Measurements from ENCODE around the gene OR5B3. TPM values are rescaled to one million over a fixed set of nuclear protein-coding genes. Genes with fewer than 3 reads are reported as not detected.

Gene OR5B3
- total RNA-seq, result not detected

- DNase-seq, result no peak
- WGBS, 2 donors, result 60 to 66% methylated on average over 1 of the region's 1 CpG
Measured at GRCh38 chr11:58406774-58407173, at the start of gene OR5B3. OR5B3 (minus strand) TSS chr11:58406874; CDS start chr11:58403409, 3,465 bp downstream.

GRCh38 chr11:58451585-58451984 is 44.9 kb upstream of the OR5B3 start:
- H3K4me3 ChIP-seq (replicated peaks in 1 of 3), result no peak overlapping the region

More at GRCh38 chr11:58406774-58407173, at the start of gene OR5B3:
- Histone ChIP-seq H3K4me3 (replicated peaks in 1 of 3) (no peak within 1 kb of the TSS), H3K27me3 (no peaks in the 10 kb centered on the region), H3K36me3 (no peaks in the 10 kb centered on the region), H3K4me1 (no peaks in the 10 kb centered on the region), H3K27ac (no peak within 1 kb of the TSS), H3K9me3 (no peaks in the 10 kb centered on the region)
- TF ChIP-seq CTCF (IDR thresholded peaks at IDR 0.05) (no peak), POLR2A (IDR thresholded peaks at IDR 0.05) (no peak)
- intact Hi-C loops (cut with DNase I), result no loop called here

GRCh38 chr11:58446294-58446693 is 39.6 kb upstream of the OR5B3 start:
- no peaks in the 10 kb centered on the region for H3K9me3 ChIP-seq
- no peak for DNase-seq
- WGBS, 2 donors, result 84 to 85% methylated on average over 6 of the region's 6 CpGs
- TF ChIP-seq POLR2A (IDR thresholded peaks at IDR 0.05) (no peak), CTCF (IDR thresholded peaks at IDR 0.05) (no peak)
- H3K4me1 ChIP-seq, result no peaks in the 10 kb centered on the region
- H3K36me3 ChIP-seq, result no peaks in the 10 kb centered on the region
- no peaks in the 10 kb centered on the region for H3K27me3 ChIP-seq
- intact Hi-C loops (cut with DNase I), result no loop called here
- no peak overlapping the region for H3K27ac ChIP-seq
- no peak overlapping the region for H3K4me3 ChIP-seq (replicated peaks in 1 of 3)

More at GRCh38 chr11:58451585-58451984, 44.9 kb upstream of the OR5B3 start:
- DNase-seq, result no peak
- intact Hi-C loops (cut with DNase I), result no loop called here
- Histone ChIP-seq H3K9me3 (no peaks in the 10 kb centered on the region), H3K36me3 (no peaks in the 10 kb centered on the region), H3K27me3 (no peaks in the 10 kb centered on the region), H3K4me1 (no peaks in the 10 kb centered on the region), H3K27ac (no peak overlapping the region)
- no peak for TF ChIP-seq CTCF (IDR thresholded peaks at IDR 0.05)
- no peak for TF ChIP-seq POLR2A (IDR thresholded peaks at IDR 0.05)
- 45 to 56% methylated on average over 3 of the region's 3 CpGs for WGBS, 2 donors

- WGBS, 2 donors, result 96 to 100% methylated on average over 2 of the region's 2 CpGs
- no peak for DNase-seq
- Histone ChIP-seq H3K27ac (no peak overlapping the region), H3K27me3 (no peaks in the 10 kb centered on the region), H3K4me1 (no peaks in the 10 kb centered on the region), H3K9me3 (no peaks in the 10 kb centered on the region), H3K4me3 (replicated peaks in 1 of 3) (no peak overlapping the region), H3K36me3 (no peaks in the 10 kb centered on the region)
- intact Hi-C loops (cut with DNase I), result no loop called here
- TF ChIP-seq POLR2A (IDR thresholded peaks at IDR 0.05) (no peak), CTCF (IDR thresholded peaks at IDR 0.05) (no peak)
Measured at GRCh38 chr11:58444300-58444699, 37.6 kb upstream of the OR5B3 start.

GRCh38 chr11:58442136-58442535 is 35.5 kb upstream of the OR5B3 start, which contains the start of gene OR5B12:
OR5B12 (minus strand) TSS chr11:58442236; CDS start chr11:58440151, 2,085 bp downstream.
- intact Hi-C loops (cut with DNase I), result no loop called here
- no peak within 1 kb of the TSS for H3K4me3 ChIP-seq (replicated peaks in 1 of 3)
- 80 to 88% methylated on average over 1 of the region's 1 CpG for WGBS, 2 donors
- no peaks in the 10 kb centered on the region for H3K9me3 ChIP-seq
- H3K27ac ChIP-seq, result no peak within 1 kb of the TSS
- no peak for DNase-seq
- TF ChIP-seq POLR2A (IDR thresholded peaks at IDR 0.05) (no peak), CTCF (IDR thresholded peaks at IDR 0.05) (no peak)
- H3K27me3 ChIP-seq, result no peaks in the 10 kb centered on the region
- H3K36me3 ChIP-seq, result no peaks in the 10 kb centered on the region
- H3K4me1 ChIP-seq, result no peaks in the 10 kb centered on the region
